B cell (primary cell): ENCODE data around the gene DENND1A. TPM values are rescaled to one million over a fixed set of nuclear protein-coding genes. Genes with fewer than 3 reads are reported as not detected.

Source experiments
- ATAC-seq: fragments of 200-7000 bp; cut with Tn5 transposase; one replicate; pipeline ENCODE4 v1.10.0; 2021; ENCODE audit warnings: low read depth, mild to moderate bottlenecking, moderate number of reproducible peaks, moderate library complexity
- CTCF ChIA-PET: fragments of 350-600 bp; sonication (Branson Sonifier 250); formaldehyde crosslinking; loops from one replicate; lab custom pipeline; 2021; ENCODE audit warnings: antibody characterized with exemption, inconsistent platforms; lab: Charles Lee
- POLR2A ChIA-PET: fragments of 350-600 bp; sonication (Branson Sonifier 250); formaldehyde crosslinking; loops from one replicate; lab custom pipeline; 2021; ENCODE audit warnings: antibody characterized with exemption; lab: Charles Lee
- DNase-seq: peaks from one replicate; pipeline ENCODE4 v3.0.0; 2013
- H2AFZ ChIP-seq: 2 replicates; pipeline ENCODE4 v1.6.1; 2012; ENCODE audit warnings: mild to moderate bottlenecking, low read depth, low read length; ENCODE audit not compliant: insufficient read depth, poor library complexity, severe bottlenecking
- H3K27ac ChIP-seq, 2 donors: 1 replicate in 1 of 2; 2 replicates in 1 of 2; pipeline ENCODE4 v1.5.1; 2012 to 2013; ENCODE audit warnings: low read length in 2 of 2, mild to moderate bottlenecking in 2 of 2, moderate library complexity in 1 of 2
- H3K27me3 ChIP-seq, 4 experiments: fragments of 200-600 bp in 1 of 4; sonication (generic) in 1 of 4; replicated peaks in 1 of 4; 1 replicate in 2 of 4; 2 replicates in 2 of 4; pipeline versions ENCODE4 v1.6.1 to v1.7.0; 2013 to 2016; ENCODE audit warnings: low read length in 3 of 4, mild to moderate bottlenecking in 2 of 4, mixed read lengths in 1 of 4, moderate library complexity in 1 of 4; ENCODE audit not compliant: insufficient read depth in 4 of 4, control insufficient read depth in 3 of 4; ENCODE audit errors: control extremely low read depth in 1 of 4
- H3K36me3 ChIP-seq, 2 experiments: replicated peaks in 1 of 2; 1 replicate in 1 of 2; 2 replicates in 1 of 2; pipeline versions ENCODE4 v1.6.1 to v1.7.1; 2013; ENCODE audit warnings: low read length in 1 of 2; ENCODE audit not compliant: insufficient read depth in 2 of 2, control insufficient read depth in 1 of 2; ENCODE audit errors: control extremely low read depth in 1 of 2, extremely low read depth in 1 of 2
- H3K4me1 ChIP-seq, 2 donors: fragments of 200-600 bp in 1 of 2; sonication (generic) in 1 of 2; 1 replicate in 1 of 2; 2 replicates in 1 of 2; pipeline versions ENCODE4 v1.5.1 to v1.6.1; 2013 to 2017; ENCODE audit warnings: low read length in 2 of 2; ENCODE audit not compliant: control insufficient read depth in 2 of 2, insufficient read depth in 2 of 2
- H3K4me2 ChIP-seq: replicated peaks from 2 replicates; pipeline ENCODE3; 2012; ENCODE audit warnings: mild to moderate bottlenecking, low read depth, low read length; ENCODE audit not compliant: poor library complexity, severe bottlenecking
- H3K4me3 ChIP-seq, 5 experiments: fragments of 200-600 bp in 1 of 5; sonication (generic) in 1 of 5; 1 replicate in 3 of 5; 2 replicates in 2 of 5; pipeline versions ENCODE4 v1.5.1 to v1.7.0; 2011 to 2016; ENCODE audit warnings: low read length in 4 of 5, mild to moderate bottlenecking in 4 of 5, low read depth in 2 of 5, control low read depth in 1 of 5, moderate library complexity in 1 of 5; ENCODE audit not compliant: insufficient read depth in 1 of 5; ENCODE audit errors: control extremely low read depth in 1 of 5, extremely low read depth in 1 of 5
- H3K79me2 ChIP-seq: fragments of 200-600 bp; sonication (generic); one replicate; pipeline ENCODE4 v1.6.0; 2016; ENCODE audit warnings: low read length; ENCODE audit not compliant: control insufficient read depth, insufficient read depth
- H3K9ac ChIP-seq: fragments of 200-600 bp; sonication (generic); 2 replicates; pipeline ENCODE4 v1.6.1; 2017; ENCODE audit warnings: mild to moderate bottlenecking, low read length, moderate library complexity
- H3K9me3 ChIP-seq, 3 donors: one replicate each; pipeline versions ENCODE4 v1.6.1 to v1.7.1; 2013; ENCODE audit warnings: low read length in 2 of 3; ENCODE audit not compliant: control insufficient read depth in 2 of 3, insufficient read depth in 1 of 3; ENCODE audit errors: control extremely low read depth in 1 of 3
- H4K20me1 ChIP-seq: 2 replicates; pipeline ENCODE4 v1.6.0; 2012; ENCODE audit warnings: mild to moderate bottlenecking, low read length; ENCODE audit not compliant: insufficient read depth, control insufficient read depth, poor library complexity, severe bottlenecking
- H3K27ac Mint-ChIP-seq: one replicate; pipeline ENCODE4 v1.8.0; 2021; ENCODE audit warnings: mixed read lengths
- H3K27me3 Mint-ChIP-seq: one replicate; pipeline ENCODE4 v1.8.0; 2021; ENCODE audit warnings: mixed read lengths
- H3K4me1 Mint-ChIP-seq: one replicate; pipeline ENCODE4 v1.8.0; 2021; ENCODE audit warnings: mixed read lengths
- H3K4me3 Mint-ChIP-seq: one replicate; pipeline ENCODE4 v1.8.0; 2021; ENCODE audit warnings: mixed read lengths
- H3K9me3 Mint-ChIP-seq: one replicate; pipeline ENCODE4 v1.8.0; 2022; ENCODE audit warnings: mixed read lengths; ENCODE audit not compliant: insufficient read depth
- EZH2 ChIP-seq: IDR thresholded peaks from 2 replicates; pipeline ENCODE4 v1.6.1; 2012; ENCODE audit warnings: borderline replicate concordance, low read depth, mild to moderate bottlenecking, moderate library complexity, low read length; ENCODE audit not compliant: insufficient read depth, poor library complexity, severe bottlenecking
- WGBS: methylation state at CpG from one replicate; pipeline ENCODE4 v1.1.5; 2013; ENCODE audit warnings: missing lambda C conversion rate; ENCODE audit not compliant: insufficient coverage; 5-methylcytosine and 5-hydroxymethylcytosine counted together
- intact Hi-C: fragments of 100-400 bp; cut with micrococcal nuclease; formaldehyde crosslinking; loops from one replicate; pipeline ENCODE4 v1.10.0; 2022
- polyA plus RNA-seq: library from polyadenylated mRNA; depleted of rRNA; stranded (reverse); fragments of >200 nt; gene quantifications from 2 replicates; pipeline ENCODE4 v1.2.3, GENCODE V29; 2012
- total RNA-seq, 2 donors: library from RNA; stranded (reverse); fragments of 120-200 nt in 1 of 2; gene quantifications; 1 replicate in 1 of 2; 2 replicates in 1 of 2; pipeline versions ENCODE4 v1.2.3 to v1.2.4, GENCODE V29; 2013 to 2022
- TF ChIP-seq, protein P1 (sequence below): fragments of 200-600 bp; IDR thresholded peaks from one replicate; pipeline ENCODE4 v1.8.0; 2022; ENCODE audit warnings: antibody characterized with exemption, mild to moderate bottlenecking

Gene DENND1A
- total and polyA plus RNA-seq, 2 donors (not counting 1 experiment from before 2014, with no cell fraction given): 10.8 to 26.0 TPM

DNA sequence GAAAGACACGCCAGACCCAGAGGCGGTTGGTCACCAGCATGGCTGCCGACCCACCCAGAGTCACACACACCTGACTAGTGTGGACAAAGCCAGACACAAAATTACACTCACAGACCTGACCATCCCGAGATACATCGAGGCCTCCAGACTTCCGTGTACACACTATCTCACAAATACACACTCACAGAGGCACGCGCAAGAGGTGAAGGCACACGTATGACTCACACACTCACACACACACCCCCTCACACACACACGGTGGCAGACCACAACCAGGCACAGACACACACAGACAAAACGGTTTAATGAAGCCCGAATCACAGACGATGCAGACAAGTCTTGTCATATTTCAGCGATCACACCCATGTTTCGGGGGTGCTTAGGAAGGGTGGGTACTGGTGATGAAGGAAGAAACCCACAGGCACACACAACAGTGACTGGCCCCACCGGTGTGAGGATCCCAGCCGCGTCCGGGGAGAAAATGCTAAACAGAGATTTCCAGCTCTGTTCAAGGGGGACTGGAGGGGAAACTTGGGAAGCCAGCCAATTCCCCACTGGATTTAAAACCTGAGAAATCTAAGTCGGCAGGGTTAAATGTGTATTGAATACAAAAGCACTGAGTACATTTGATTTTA, 522.6 kb downstream of the DENND1A start:
- intact Hi-C loops: no loop called here
- POLR2A ChIA-PET: no interaction called here

DNA sequence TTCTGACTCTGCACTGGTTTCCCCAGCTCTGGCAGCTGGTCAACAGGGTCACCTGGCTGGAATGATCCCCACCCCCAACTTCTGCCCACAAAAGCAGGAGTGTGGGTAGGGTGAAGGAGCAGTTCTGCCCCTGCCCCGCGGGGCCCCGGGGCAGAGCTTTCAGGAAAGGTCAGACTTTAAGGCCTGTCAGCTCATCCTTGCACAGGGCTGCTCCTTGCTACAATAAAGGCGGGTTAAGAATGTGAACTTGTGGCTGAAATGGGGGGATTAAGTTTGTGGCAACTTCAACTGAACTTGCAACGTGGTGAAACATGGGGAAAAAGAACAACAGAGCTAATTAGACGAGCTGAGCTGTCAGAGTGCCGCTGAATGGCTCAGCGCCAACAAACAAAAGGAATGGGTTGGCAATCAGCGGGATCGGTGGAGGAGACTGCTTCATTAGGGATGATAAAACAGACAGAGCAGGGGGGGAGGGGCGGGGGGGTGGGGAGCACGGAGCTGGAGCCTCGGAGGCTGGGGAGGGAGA, 523.2 kb downstream of the DENND1A start:
- no peaks in the 10 kb centered on the region for H3K27me3 ChIP-seq
- ATAC-seq (no peak), DNase-seq (no peak)
- Mint-ChIP-seq H3K9me3 (no peaks in the 10 kb centered on the region), H3K4me1 (no peaks in the 10 kb centered on the region), H3K27me3 (no peaks in the 10 kb centered on the region), H3K4me3 (no peak overlapping the region), H3K27ac (no peak overlapping the region)
- TF ChIP-seq, protein P1, sequence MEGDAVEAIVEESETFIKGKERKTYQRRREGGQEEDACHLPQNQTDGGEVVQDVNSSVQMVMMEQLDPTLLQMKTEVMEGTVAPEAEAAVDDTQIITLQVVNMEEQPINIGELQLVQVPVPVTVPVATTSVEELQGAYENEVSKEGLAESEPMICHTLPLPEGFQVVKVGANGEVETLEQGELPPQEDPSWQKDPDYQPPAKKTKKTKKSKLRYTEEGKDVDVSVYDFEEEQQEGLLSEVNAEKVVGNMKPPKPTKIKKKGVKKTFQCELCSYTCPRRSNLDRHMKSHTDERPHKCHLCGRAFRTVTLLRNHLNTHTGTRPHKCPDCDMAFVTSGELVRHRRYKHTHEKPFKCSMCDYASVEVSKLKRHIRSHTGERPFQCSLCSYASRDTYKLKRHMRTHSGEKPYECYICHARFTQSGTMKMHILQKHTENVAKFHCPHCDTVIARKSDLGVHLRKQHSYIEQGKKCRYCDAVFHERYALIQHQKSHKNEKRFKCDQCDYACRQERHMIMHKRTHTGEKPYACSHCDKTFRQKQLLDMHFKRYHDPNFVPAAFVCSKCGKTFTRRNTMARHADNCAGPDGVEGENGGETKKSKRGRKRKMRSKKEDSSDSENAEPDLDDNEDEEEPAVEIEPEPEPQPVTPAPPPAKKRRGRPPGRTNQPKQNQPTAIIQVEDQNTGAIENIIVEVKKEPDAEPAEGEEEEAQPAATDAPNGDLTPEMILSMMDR: no peak
- TF ChIP-seq EZH2: no peak
- ChIA-PET POLR2A (no interaction called here), CTCF (interaction anchor here (0.6 kb wide), 1 partner anchor 1130 kb away, joined by 4 read pairs; no protein-coding TSS in a partner anchor)
- H2AFZ ChIP-seq: no peak overlapping the region
- H3K4me3 ChIP-seq: no peak overlapping the region
- H3K36me3 ChIP-seq: peaks cover 0 to 3% of the 10 kb centered on the region in 2 experiments
- no peaks in the 10 kb centered on the region for H3K4me1 ChIP-seq
- H3K27ac ChIP-seq: no peak overlapping the region
- no peak overlapping the region for H3K9ac ChIP-seq
- H4K20me1 ChIP-seq: no peaks in the 10 kb centered on the region
- H3K4me2 ChIP-seq: no peak overlapping the region
- intact Hi-C loops: no loop called here
- no peaks in the 10 kb centered on the region for H3K79me2 ChIP-seq
- WGBS: 98% methylated on average over 9 of the region's 13 CpGs
- no peaks in the 10 kb centered on the region for H3K9me3 ChIP-seq

More for the DNA sequence above, 522.6 kb downstream of the DENND1A start:
- H3K27ac Mint-ChIP-seq: no peak overlapping the region
- H3K27me3 ChIP-seq: no peaks in the 10 kb centered on the region
- no peaks in the 10 kb centered on the region for H4K20me1 ChIP-seq
- CTCF ChIA-PET: interaction anchor here (0.6 kb wide), 1 partner anchor 1129 kb away, joined by 4 read pairs; no protein-coding TSS in a partner anchor
- no peak overlapping the region for H2AFZ ChIP-seq
- no peak overlapping the region for H3K27ac ChIP-seq
- H3K4me3 Mint-ChIP-seq: no peak overlapping the region
- peaks cover 0 to 3% of the 10 kb centered on the region in 2 experiments for H3K36me3 ChIP-seq
- no peaks in the 10 kb centered on the region for H3K9me3 ChIP-seq
- H3K4me1 ChIP-seq: no peaks in the 10 kb centered on the region
- no peak overlapping the region for H3K4me2 ChIP-seq
- H3K9me3 Mint-ChIP-seq: no peaks in the 10 kb centered on the region
- H3K4me1 Mint-ChIP-seq: no peaks in the 10 kb centered on the region
- no peak for ATAC-seq
- H3K9ac ChIP-seq: no peak overlapping the region
- no peaks in the 10 kb centered on the region for H3K27me3 Mint-ChIP-seq
- H3K79me2 ChIP-seq: no peaks in the 10 kb centered on the region
- no peak for DNase-seq
- no peak for TF ChIP-seq EZH2
- TF ChIP-seq, protein P1: no peak
- no peak overlapping the region for H3K4me3 ChIP-seq
- WGBS: 98% methylated on average over 10 of the region's 20 CpGs
